Lower leg skin (tissue), 3 donors: ENCODE measurements around the gene IQCH.

Experiments used
- CTCF ChIP-seq, 3 donors: fragments of 450-650 bp; IDR thresholded peaks; one replicate each; pipeline ENCODE4 v1.5.1; 2016; ENCODE audit warnings: antibody characterized with exemption in 3 of 3, mild to moderate bottlenecking in 3 of 3, moderate library complexity in 2 of 3
- POLR2A ChIP-seq, 2 donors: fragments of 450-650 bp; IDR thresholded peaks; one replicate each; pipeline ENCODE4 v1.6.1; 2016 to 2017; ENCODE audit warnings: antibody characterized with exemption in 2 of 2, mild to moderate bottlenecking in 1 of 2, moderate library complexity in 1 of 2

DNA sequence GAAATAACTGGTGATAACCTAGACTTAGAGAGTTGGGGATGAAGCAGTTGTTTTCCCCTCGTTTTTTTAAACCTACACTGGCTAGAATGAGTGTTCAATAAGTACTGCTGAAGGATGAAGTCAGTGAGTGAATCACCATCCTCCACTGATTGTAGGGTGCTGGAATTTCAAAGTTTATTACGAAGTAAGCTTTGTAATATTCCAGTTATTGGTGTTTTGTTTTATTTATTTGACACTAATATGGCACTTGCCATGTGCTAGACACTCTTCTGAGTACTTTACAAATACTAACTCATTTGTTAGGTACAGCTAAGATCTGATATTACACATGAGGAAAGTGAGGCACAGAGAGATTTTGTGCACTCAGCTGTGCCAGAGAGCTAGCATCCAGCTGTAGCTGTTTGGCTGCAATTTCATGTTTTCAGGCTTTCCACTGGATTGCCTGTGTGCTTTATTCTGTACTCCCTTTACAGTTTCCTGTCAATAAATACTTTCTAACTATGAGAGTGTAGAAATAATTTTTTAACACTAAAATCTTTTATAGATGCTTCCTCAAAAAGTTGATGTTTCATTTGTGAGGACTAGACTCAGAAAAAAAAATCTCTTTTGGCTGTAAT lies 293.8 kb downstream of the IQCH start:
- TF ChIP-seq POLR2A (IDR thresholded peaks at IDR 0.05): no peak
- TF ChIP-seq CTCF (IDR thresholded peaks at IDR 0.05): no peak
